EL (cell line): ENCODE data around the gene CTNNA1.
"Not testable (repeated sequence)": the region's sequence is repeated elsewhere in the genome, so short reads cannot be mapped to it uniquely, and the experiment has no call there.

Source experiments
- DNase-seq: peaks from one replicate; pipeline ENCODE4 v3.0.0-alpha.2; 2016

CTNNA1 gene

DNA sequence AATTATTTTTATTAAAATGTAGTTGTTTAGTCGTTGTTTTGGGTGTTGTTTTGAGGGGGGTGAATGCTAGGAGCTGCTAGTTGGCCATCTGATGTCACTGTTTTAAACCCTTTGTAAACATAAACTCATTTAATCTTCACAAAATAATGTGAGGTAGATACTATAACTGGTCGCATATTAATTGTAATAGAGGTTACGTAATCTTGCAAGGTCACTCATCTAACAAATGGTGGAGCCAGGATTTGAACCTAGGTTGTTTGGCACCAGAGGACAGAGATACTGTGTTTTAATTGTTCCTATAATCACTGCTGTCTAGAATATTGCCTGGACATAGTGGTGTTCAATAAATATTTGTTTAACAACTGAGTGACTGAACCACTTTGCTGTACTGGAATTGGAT is 67.5 kb downstream of the CTNNA1 start:
- DNase-seq: no peak

DNA sequence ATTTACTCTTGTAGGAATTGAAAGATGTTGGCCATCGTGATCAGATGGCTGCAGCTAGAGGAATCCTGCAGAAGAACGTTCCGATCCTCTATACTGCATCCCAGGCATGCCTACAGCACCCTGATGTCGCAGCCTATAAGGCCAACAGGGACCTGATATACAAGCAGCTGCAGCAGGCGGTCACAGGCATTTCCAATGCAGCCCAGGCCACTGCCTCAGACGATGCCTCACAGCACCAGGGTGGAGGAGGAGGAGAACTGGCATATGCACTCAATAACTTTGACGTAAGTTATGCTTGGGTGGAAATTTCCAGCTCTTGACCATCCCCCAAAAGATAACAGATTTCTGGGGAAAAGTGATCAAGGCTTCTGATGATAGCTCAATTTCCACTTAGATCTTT is 71.3 kb downstream of the CTNNA1 start:
- DNase-seq: no peak

DNA sequence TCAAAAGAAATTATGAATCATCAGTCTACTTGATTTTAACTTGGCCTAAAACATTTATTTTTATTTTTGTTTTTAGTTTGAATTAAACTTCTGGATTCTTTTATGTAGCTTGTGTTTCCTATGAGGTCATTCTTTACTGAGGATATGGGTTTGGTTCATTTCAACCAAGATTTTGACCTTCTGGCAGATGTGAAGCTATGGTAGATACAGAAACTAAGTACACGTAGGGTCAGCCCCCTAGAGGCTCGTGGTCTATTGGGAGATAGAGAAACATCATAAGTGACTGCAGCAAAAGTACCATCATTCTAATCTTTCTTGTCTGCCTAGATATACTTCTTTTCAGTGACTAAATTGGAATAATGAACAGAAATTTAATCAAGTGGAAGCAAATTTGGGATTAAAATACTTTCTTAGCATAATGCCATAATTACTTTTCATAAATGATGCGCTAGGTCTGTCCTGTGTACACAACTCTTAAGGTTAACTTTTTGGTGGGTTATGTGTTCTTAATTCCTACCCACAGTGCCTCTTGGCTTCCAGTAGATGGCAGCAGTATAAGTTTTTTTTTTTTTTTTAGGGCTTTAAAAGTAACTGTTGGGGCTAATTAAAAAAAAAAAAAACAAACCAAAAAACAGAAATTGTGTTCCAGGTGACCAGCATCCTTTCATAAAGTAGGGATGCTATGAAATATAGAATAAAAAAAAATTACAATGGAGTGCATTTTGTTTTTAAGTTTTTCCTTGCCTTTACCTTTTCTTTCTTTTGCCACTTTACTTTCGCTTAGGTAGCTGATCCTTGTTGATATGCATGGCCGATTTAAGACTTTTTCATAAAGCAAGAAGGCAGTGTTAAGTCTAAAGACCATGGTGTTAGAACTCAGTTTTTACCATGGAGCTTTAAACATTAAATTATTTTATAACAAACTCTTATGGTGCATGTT is 72.0 kb downstream of the CTNNA1 start:
- DNase-seq: peak; percentile 18

DNA sequence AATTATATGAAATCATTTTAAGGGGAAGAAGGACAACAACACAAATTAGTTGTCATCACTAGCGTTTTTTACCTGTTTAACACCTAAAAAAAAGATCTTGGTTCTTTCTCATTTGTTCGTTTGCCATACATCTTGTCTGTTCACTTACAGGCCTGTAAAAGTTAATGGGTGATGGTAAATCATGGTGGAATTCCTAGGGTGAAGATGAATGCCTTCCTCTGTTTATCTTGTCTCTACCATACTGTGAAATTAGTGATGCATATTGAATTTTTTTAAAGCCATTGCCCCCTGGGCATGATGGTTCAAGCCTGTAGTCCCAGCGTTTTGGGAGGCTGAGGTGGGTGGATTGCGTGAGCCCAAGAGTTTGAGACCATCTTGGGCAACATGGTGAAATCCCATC is 75.3 kb downstream of the CTNNA1 start:
- DNase-seq: no peak

DNA sequence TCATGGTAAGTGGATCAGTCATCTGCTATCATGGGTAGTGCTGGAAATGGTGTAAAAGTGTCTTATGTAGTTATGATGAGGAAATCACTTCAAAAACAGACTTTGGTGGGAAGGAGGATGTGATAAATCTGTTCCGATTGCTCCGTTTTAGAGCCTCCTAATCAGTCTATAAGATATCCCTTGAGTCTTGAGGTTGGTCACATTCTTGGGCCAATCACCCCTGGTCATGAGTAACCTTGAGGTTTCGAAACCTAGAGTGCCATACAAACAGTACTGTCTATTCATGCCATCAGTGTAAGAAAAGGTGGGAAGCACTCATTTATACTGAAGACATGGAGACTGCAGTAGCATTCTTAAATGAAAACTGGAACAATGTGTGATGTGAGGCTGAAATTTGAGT is 76.1 kb downstream of the CTNNA1 start:
- no peak for DNase-seq

DNA sequence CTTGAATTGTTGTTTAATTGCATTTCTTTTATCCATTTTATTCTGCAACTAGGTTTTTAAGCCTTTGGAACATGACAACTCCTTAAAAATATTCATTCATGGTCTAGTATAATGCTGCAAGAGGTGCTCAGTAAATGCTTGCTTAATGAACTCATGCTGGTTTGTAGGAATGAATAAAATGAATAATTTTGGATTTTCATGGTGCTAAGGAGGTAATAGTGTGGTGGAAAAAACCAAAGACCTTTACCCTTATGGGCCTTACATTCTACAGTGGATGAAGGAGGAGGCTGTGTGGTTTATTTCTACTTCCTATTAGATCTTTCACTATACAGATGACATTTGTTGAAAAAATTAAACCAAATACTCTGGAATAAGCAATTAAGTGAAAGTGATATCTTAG is 78.5 kb downstream of the CTNNA1 start:
- no peak for DNase-seq

DNA sequence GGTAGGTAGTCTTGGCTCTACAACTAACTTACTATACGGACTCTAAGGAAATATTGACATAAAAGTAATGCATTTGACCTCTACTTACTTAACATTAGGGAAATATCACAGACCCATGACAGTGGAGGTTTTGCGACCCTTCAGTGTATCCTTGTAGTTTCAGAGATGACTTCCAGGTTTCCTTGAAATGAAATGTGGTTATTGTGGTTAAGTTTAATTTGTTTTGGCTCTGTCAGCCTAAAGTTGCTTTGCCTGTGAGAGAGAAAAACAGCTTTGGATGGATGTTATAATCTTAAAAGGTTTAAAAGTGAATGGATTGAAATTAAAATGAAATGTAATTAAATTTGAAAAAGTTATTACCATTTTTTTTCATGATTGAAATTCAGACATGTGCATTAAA is 79.0 kb downstream of the CTNNA1 start:
- DNase-seq: no peak

DNA sequence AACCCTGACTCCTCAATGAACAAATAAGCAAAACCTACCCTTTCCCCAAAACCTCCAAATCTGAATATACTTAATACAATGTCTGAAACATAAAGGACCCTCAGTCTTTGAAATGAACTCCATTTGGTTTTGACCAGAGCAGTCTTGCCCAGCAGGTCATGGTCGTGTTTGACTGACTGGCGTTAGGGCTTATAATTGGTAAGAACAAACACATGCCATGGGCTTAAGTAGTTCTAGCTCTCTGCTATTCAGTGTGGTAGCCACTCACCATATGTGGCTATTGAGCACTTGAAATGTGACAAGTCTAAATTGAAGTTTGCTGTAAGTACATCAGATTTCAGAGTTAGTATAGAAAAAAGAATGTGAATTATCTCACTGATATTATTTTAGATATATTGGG is 79.9 kb downstream of the CTNNA1 start:
- no peak for DNase-seq

DNA sequence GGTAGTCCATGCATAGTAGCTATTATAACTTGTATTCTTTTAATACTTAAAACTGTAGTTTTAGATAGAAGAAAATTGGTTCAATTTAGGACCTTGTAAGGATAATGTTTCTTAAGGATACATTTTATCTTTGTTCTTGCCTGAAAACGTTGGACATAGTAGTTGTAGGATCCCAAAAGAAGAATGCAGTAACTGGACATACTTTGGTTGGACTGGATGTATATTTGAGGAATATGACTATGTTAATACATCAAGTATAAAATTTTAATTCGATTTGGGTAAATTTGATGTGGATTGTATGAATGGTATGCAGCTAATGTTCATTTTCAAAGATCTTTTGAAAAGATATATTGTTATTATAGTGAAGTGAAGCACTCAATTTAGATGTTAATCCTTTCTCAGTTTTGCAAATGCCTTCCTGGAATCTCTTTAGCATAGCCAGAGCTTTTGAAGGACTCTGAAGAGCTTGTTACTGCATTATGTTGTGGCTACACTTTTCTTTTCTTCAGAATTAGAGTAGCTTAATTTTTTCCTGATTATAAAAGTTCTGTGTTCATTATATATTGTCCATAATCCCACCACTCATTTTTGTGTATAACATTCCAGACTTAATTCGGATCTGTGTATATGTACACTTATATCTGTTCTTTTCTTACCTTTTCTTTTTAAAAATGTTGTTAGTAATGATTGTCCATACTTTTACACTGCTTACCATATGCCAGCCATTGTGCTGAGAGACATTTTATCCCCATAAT is 80.7 kb downstream of the CTNNA1 start:
- no peak for DNase-seq

DNA sequence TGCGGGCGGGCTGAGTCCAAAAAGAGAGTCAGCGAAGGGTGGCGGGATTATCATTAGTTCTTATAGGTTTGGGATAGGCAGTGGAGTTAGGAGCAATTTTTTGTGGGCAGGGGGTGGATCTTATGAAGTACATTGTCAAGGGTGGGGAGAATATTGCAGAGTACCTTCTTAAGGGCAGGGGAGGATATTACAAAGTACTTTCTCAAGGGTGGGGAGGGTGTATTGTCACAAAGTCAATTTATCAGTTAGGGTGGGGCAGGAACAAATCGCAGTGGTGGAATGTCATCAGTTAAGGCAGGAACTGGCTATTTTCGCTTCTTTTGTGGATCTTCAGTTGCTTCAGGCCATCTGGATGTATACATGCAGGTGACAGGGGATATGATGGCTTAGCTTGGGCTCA is 81.6 kb downstream of the CTNNA1 start:
- not testable (repeated sequence) for DNase-seq

DNA sequence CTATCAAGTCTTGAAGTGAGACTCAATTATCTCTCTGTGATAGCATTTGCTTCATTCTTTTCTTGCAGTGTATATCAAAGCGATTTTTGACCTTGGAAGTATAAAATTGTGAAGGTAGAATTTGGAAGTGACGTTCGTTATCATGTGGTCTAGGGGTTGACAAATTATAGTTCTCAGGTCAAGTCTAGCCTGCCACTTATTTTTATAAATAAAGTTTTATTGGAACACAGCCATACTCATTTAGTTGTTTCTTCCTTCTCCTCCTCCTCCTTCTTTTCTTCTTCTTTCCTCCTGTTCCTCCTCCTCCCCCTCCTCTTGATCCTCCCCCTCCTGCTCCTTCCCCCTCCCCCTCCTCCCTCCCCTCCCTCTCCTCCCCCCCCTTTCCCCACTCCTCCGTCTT is 83.9 kb downstream of the CTNNA1 start:
- no peak for DNase-seq

DNA sequence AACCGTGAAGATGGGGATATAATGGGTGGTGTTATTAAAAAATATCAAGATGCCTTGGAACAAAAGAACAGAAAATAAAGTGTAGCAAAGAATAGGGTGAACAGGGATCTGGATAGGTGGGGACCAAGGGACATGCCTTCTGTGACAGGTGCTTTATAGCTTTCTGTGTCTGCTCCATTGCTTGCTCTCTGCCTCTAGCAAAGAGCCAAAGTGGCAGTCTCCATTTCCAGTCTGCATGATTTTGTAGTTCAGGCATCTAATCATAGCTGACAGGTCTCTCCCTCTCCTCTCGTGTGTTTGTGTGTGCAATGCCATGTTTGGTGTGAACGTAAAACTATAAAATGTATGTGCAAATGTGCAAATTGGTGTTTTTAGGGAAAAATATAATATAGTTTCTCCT is 86.9 kb downstream of the CTNNA1 start:
- no peak for DNase-seq

DNA sequence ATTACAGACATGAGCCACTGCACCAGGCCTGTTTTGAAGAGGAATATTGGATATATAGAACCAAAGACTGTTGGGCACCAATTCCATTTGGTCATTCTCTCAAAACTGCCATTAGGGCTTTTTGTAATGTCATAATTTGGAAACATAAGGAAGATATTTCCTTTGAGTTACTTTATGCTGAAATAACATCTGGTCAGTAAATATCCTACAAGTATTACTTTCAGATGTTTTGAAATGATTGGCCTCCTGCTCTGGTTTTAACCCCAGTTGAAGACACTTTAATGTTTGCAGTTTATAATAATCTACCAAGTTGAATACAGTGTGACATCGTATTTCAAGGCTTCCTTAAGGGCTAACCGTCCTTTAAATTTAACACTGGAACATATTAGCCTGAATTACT is 88.3 kb downstream of the CTNNA1 start:
- DNase-seq: no peak

DNA sequence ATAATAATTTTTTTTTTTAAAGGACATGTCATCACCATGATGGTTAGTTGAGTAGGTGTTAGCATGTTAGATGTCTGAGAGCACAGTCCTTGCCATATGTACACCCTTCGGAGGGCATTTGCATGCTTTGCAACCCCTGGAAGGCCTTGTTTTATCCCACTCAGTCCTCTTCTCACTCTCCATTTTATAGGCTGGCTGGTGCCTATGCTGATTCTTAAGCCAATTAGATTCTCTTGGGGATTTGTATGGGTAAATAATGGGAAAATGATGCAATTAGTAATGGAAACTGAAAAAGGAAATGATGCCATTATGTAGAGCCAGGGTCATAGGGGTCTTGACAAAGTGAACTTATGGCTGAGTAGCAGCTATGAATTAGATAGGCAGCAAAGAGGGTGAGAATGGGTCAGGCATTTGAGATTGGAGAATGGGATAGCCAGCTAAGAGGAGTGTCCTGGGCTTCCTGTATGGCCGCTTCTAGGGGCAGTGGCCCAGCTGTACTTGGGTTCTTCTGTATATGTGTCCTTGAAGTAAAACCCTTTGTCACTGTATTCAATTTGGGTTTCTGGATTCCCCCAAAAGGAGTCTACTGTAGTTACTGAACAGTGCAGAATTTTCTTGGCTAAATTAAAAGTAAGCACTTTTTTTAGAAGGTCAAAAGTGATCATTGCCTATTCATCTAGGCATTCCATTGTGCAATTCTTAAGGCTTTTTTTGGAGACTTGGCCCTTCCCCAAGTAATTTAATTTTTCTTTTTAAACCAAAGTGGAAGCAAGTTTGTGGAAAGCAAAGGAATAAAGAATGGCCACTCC is 90.3 kb downstream of the CTNNA1 start:
- no peak for DNase-seq

DNA sequence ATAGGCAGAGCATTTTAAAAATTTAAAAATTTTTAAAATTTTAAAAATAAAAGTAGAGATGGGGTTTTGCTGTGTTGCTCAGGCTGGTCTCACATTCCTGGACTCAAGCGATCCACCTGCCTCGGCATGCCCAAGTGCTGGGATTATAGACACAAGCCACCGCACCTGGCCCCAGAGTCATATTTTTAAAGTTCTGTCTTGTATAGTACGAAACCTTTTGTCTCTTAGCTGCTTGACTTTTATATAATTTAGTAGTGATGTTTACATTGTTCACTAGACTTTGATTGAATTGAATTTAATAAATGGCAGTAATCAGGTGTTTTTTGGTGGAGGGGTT is 90.9 kb downstream of the CTNNA1 start:
- no peak for DNase-seq

DNA sequence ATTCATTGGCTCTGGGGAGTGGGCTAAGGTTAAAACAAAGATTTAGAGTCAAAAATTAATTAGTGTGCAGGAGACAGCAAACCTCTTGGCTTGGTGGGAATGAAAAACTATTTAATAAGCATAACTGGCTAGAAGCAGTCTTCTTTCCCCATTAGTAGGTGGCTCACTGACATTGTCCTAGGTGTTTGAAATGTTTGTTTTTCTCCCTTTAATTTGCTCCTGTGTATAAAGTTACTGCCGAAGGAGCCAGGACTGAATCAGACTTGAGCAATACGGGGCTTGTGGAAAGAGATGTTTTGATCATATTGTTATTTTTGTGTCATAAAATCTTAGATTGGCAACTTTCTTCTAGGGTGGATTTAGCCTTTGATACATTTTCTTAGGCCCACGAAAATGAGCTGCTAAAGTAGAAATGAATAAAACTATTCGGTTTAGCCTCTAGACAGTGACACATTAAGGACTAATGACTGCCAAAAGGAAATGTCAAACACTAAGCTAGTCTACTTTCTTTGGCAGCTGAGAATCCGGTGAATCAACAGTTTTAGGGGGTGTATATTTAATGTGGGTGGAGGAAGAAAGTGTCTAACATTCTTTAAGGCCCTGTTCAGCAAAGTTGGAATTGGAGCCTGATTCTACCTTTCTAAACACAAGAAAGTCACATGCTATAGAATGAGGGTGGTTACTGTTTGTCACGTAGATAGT is 91.7 kb downstream of the CTNNA1 start:
- peak; percentile 83 for DNase-seq

DNA sequence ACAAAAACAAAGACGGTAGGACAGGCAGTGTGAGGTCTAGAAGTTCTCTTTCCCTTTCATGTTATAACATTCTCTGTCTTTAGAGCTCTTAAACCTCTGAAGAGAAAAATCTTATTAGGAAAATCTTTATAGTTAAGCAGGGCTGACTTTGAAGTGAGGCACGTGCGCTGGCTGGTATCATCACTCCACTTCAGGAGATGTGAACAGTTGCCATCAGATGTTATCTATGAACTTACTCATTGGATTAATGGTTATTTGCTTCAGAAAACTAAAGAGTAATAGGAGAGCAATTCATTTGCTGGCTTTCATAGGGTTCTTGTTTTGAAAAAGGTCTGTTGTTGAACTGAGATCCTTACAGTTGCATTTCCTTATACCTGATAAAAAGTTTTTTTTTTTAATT is 96.2 kb downstream of the CTNNA1 start:
- DNase-seq: peak; percentile 60

DNA sequence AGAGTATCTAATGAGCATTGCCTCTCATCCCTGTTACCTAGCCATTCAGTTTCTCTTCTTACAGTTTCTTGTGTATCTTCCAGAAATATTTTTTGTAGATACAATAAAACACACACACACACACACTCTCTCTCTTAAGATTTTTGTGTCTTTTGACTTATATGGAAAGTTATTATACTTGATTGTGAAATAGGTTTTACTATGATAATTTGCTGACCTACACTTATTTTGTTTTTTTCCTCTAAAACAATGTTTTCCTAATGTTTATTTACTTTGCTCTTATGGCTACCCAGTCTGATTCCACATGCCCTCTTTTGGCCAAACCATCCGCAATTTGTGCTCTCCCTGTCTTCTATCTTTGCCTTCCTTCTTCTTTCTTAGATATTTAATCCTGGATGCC is 96.7 kb downstream of the CTNNA1 start:
- no peak for DNase-seq

DNA sequence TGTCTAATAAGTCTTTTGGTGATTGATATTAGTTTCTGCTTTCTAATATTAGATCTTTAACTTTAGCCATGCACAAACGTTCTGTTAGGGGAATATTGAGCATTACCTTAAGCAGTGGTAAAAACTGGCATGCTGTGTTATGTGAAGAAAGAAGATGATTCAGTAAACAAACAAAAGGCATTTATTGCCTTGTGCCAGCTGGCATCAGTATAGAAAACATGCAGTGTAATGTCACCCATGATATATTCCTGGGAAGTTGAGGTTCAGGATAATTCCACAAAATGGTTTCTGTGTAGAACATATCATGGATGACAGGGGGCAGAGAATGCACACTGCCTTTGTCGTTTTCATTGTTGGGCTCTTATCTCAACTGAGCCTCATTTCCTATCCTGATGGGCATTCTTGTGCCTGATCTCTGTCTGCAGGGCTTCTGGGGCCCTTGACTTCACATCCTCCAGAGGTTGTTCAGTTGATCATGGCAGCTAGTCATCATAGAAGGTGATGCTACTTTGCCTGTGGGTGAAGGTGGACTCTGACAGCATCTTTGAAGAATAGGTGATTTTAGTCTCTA is 97.7 kb downstream of the CTNNA1 start:
- DNase-seq: no peak

DNA sequence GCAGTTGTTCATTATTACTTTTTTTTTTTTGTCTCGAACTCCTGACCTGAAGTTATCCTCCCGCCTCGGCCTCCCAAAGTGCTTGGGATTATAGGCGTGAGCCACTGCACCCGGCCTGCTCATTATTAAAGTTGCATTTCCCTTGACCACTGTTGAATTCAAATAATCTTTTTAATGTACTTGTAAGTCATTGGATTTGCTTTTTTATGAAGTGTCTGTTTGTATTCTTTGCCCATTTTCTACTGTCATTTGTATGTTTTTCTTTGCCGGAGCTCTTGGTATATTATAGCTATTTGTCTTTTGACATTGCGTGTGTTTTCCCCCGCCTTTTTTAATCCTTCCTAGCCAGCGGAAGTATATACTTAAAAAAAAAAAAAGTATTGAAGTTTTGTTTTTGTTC is 99.9 kb downstream of the CTNNA1 start:
- DNase-seq: no peak

DNA sequence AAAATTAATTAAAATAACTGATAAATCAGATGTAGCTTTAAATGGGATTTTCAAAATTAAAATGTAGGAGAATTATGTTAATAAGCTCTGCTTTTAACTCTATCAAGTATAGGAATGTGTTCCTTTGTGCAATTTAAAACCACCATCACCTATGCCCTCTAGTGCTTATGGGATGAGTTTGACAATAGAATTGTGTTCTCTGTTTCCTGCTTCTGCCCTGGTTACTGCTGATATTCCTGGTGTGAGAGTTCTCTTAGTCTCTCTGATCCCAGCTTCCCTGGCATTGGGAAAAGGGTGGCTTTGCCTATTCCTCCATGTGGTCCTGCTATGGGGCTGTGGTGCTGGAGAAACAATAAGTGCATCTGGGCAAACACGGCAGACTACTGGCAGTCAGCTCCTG is 113.8 kb downstream of the CTNNA1 start:
- no peak for DNase-seq

DNA sequence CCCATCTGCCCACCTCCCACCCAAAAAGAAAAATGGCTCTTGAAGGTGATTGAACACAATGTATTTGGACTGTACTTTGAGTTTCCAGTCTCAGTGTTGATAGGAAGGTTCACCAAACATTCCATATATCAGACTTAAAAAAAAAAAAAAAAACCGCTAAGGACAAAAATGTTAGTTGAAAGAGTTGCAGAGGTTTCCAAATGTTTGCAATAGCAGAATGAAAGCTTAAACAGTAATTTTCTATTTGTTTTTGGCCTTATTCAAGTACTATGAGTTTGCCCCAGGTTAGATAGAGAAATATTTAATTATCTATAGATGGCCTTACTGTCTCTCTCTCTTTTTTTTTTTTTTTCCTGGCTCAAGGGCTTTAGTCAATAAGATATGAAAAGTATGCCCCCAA is 115.8 kb downstream of the CTNNA1 start:
- DNase-seq: no peak
